ENCODE results near the gene SCFD2.

DNA sequence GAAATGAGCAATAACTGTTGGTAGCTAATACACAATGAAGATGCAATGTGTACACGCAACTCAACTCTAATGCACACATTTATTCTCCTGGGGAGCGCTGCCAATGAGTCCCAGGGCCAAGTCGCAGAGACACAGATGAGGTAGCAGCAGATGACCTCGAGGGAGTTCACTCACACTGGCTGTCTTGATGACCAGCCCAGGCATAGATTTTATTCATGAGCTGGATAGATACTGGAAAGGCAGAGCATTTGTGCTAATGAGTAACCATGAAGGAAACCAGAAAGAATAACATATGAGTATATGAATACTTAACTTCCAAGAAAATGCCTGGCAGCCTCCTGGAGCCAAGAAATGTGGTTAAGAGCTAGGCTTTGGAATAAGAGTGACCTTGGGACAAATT is 461.4 kb downstream of the SCFD2 start:
- no peak for TF ChIP-seq CTCF (IDR thresholded peaks at IDR 0.05 in 4 of 5, conservative IDR thresholded peaks at IDR 0.05 in 1 of 5)
- no peak for TF ChIP-seq POLR2A (IDR thresholded peaks at IDR 0.05)
